KMS-11 (cell line): ENCODE measurements around the gene RNF145.

Experiments
- H2AFZ ChIP-seq: fragments of 200-600 bp; sonication (generic); 2 replicates; pipeline ENCODE4 v1.6.1; 2016; ENCODE audit warnings: antibody characterized with exemption, mixed run types, low read depth
- H3K27ac ChIP-seq: fragments of 200-600 bp; sonication (generic); 2 replicates; pipeline ENCODE4 v1.6.1; 2016; ENCODE audit warnings: mild to moderate bottlenecking, mixed run types
- H3K27me3 ChIP-seq: fragments of 200-600 bp; sonication (generic); 2 replicates; pipeline ENCODE4 v1.6.1; 2017; ENCODE audit warnings: mild to moderate bottlenecking, low read depth, mixed run types, moderate library complexity; ENCODE audit not compliant: insufficient read depth
- H3K36me3 ChIP-seq: fragments of 200-600 bp; sonication (generic); 2 replicates; pipeline ENCODE4 v1.6.1; 2017; ENCODE audit warnings: mild to moderate bottlenecking, mixed run types; ENCODE audit not compliant: insufficient read depth
- H3K4me1 ChIP-seq: fragments of 200-600 bp; sonication (generic); 2 replicates; pipeline ENCODE4 v1.6.1; 2016; ENCODE audit warnings: mild to moderate bottlenecking, low read depth, mixed run types; ENCODE audit not compliant: poor library complexity, severe bottlenecking
- H3K4me2 ChIP-seq: fragments of 200-600 bp; sonication (generic); 2 replicates; pipeline ENCODE4 v1.7.0; 2016; ENCODE audit warnings: mild to moderate bottlenecking, mixed run types
- H3K4me3 ChIP-seq: fragments of 200-600 bp; sonication (generic); IDR thresholded peaks from 2 replicates; pipeline ENCODE4 v1.6.1; 2017; ENCODE audit warnings: low read depth, low read length, mixed read lengths; ENCODE audit not compliant: insufficient read depth
- H3K79me2 ChIP-seq: fragments of 200-600 bp; sonication (generic); 2 replicates; pipeline ENCODE4 v1.6.1; 2016; ENCODE audit warnings: low read depth, mixed run types; ENCODE audit not compliant: insufficient read depth
- H3K9ac ChIP-seq: fragments of 200-600 bp; sonication (generic); 2 replicates; pipeline ENCODE4 v1.6.1; 2016; ENCODE audit warnings: mild to moderate bottlenecking, mixed run types
- H4K20me1 ChIP-seq: fragments of 200-600 bp; sonication (generic); 2 replicates; pipeline ENCODE4 v1.6.1; 2016; ENCODE audit warnings: mild to moderate bottlenecking, mixed run types; ENCODE audit not compliant: insufficient read depth
- CTCF ChIP-seq: fragments of 200-600 bp; sonication (generic); conservative IDR thresholded peaks from 2 replicates; pipeline ENCODE4 v1.6.1; 2017; ENCODE audit warnings: low read depth, mild to moderate bottlenecking, antibody characterized with exemption, low read length, moderate library complexity, mixed read lengths

The RNF145 gene

GRCh38 chr5:159187719-159188118 is 21.6 kb downstream of the RNF145 start:
- Histone ChIP-seq H3K27ac (no peak overlapping the region), H3K4me3 (no peak overlapping the region), H3K9ac (no peak overlapping the region), H3K79me2 (peaks cover 9% of the 10 kb centered on the region; the same call in 1 of the 2 replicates), H3K36me3 (no peaks in the 10 kb centered on the region), H3K4me1 (peaks cover 4% of the 10 kb centered on the region), H2AFZ (no peak overlapping the region), H4K20me1 (no peaks in the 10 kb centered on the region), H3K4me2 (no peak overlapping the region), H3K27me3 (no peaks in the 10 kb centered on the region)
- no peak for TF ChIP-seq CTCF

GRCh38 chr5:159186319-159186718 is 23.0 kb downstream of the RNF145 start:
- Histone ChIP-seq H3K27me3 (no peaks in the 10 kb centered on the region), H3K79me2 (peaks cover 9% of the 10 kb centered on the region; the same call in 1 of the 2 replicates), H3K27ac (no peak overlapping the region), H3K9ac (no peak overlapping the region), H3K36me3 (no peaks in the 10 kb centered on the region), H2AFZ (no peak overlapping the region), H4K20me1 (no peaks in the 10 kb centered on the region), H3K4me1 (no peaks in the 10 kb centered on the region), H3K4me3 (no peak overlapping the region), H3K4me2 (no peak overlapping the region)
- TF ChIP-seq CTCF = no peak

- Histone ChIP-seq H3K4me2 (no peak overlapping the region), H3K27ac (no peak overlapping the region), H3K9ac (no peak overlapping the region), H3K79me2 (peaks cover 9% of the 10 kb centered on the region; the same call in 1 of the 2 replicates), H3K36me3 (no peaks in the 10 kb centered on the region), H3K27me3 (no peaks in the 10 kb centered on the region), H3K4me1 (no peaks in the 10 kb centered on the region), H2AFZ (no peak overlapping the region), H4K20me1 (no peaks in the 10 kb centered on the region), H3K4me3 (no peak overlapping the region)
- no peak for TF ChIP-seq CTCF
Observed at GRCh38 chr5:159185773-159186172, 23.6 kb downstream of the RNF145 start.

- Histone ChIP-seq H3K27ac (no peak overlapping the region), H3K36me3 (no peaks in the 10 kb centered on the region), H4K20me1 (no peaks in the 10 kb centered on the region), H3K4me1 (no peaks in the 10 kb centered on the region), H3K9ac (no peak overlapping the region), H3K79me2 (peaks cover 9% of the 10 kb centered on the region; the same call in 1 of the 2 replicates), H3K4me2 (no peak overlapping the region), H3K4me3 (no peak overlapping the region), H3K27me3 (no peaks in the 10 kb centered on the region), H2AFZ (no peak overlapping the region)
- no peak for TF ChIP-seq CTCF
Observed at GRCh38 chr5:159184858-159185381, 24.4 kb downstream of the RNF145 start.
